ENCODE data around the gene GRID1.

Gene GRID1

GRCh38 chr10:86160890-86161585, 205.6 kb downstream of the GRID1 start:
- in situ Hi-C loops (cut with MboI; ENCODE audit: low sequenced_read_pairs): no loop called here

DNA sequence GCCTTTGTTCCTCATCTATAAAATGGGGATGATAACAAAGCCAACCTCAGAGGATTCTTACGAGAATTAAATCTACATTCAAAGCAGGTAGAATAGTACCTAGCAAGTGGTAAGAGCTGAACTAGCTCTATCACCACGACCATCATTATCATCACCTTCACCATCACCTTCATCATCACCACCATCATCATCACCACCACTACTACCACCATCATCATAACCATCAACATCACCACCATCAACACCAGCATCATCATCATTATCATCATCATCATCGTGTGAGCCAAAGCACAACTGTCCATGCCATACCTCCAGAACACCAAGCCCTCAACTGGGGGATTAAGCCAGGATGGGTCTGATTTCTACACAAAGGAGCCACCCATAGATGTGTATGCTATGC, 206.8 kb downstream of the GRID1 start:
- in situ Hi-C loops (cut with MboI; ENCODE audit: low sequenced_read_pairs): no loop called here

- in situ Hi-C loops (cut with MboI; ENCODE audit: low sequenced_read_pairs): no loop called here
These were observed 211.3 kb downstream of the GRID1 start for GRCh38 chr10:86155054-86155921.

GRCh38 chr10:86153751-86154150, 212.8 kb downstream of the GRID1 start:
- in situ Hi-C loops (cut with MboI; ENCODE audit: low sequenced_read_pairs): no loop called here

GRCh38 chr10:86152911-86153310, 213.7 kb downstream of the GRID1 start:
- in situ Hi-C loops (cut with MboI; ENCODE audit: low sequenced_read_pairs): no loop called here

GRCh38 chr10:86152354-86152753, 214.2 kb downstream of the GRID1 start:
- in situ Hi-C loops (cut with MboI; ENCODE audit: low sequenced_read_pairs): no loop called here

GRCh38 chr10:86151613-86152012, 215.0 kb downstream of the GRID1 start:
- in situ Hi-C loops (cut with MboI; ENCODE audit: low sequenced_read_pairs): no loop called here

- in situ Hi-C loops (cut with MboI; ENCODE audit: low sequenced_read_pairs): no loop called here
These were observed 217.3 kb downstream of the GRID1 start for GRCh38 chr10:86149257-86149656.

DNA sequence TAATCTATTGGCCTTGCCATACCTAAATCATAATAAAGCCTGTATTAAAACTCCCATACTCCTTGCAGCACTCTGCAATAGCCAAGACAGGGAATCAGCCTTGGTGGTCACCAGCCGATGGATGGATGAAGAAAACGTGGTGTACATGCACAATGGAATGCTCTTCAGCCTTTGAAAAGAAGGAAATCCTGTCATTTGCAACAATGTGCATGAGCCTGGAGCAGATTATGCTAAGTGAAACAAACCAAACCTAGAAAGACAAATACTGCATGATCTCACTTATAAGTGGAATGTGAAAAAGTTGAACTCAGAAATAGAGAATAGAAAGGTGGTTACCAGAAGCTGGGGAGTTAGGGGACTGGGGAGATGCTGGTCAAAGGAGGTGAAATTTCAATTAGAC, 218.5 kb downstream of the GRID1 start:
- in situ Hi-C loops (cut with MboI; ENCODE audit: low sequenced_read_pairs): no loop called here

- in situ Hi-C loops (cut with MboI; ENCODE audit: low sequenced_read_pairs): no loop called here
These were observed 222.3 kb downstream of the GRID1 start for GRCh38 chr10:86144301-86144700.

DNA sequence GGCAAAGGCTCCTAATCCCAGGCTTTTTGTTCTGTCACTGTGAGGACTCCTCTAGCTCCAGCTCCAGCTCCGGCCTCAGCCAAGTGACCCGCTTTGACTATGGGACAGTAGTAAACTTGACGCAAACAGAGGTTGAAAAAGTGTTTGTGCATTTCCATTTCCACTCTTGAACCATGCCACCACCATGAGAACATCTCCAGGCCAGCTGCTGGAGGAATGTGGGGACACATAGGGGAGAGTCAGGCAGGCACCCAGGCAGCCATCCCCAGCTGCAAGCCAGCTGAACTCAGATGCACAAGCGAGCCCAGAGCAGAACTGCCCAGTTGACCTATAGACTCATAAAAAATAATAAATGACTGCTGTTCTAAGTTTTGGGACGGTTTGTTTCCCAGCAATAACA, 224.7 kb downstream of the GRID1 start:
- in situ Hi-C loops (cut with MboI; ENCODE audit: low sequenced_read_pairs): no loop called here

GRCh38 chr10:86139066-86139657, 227.4 kb downstream of the GRID1 start:
- in situ Hi-C loops (cut with MboI; ENCODE audit: low sequenced_read_pairs): no loop called here

DNA sequence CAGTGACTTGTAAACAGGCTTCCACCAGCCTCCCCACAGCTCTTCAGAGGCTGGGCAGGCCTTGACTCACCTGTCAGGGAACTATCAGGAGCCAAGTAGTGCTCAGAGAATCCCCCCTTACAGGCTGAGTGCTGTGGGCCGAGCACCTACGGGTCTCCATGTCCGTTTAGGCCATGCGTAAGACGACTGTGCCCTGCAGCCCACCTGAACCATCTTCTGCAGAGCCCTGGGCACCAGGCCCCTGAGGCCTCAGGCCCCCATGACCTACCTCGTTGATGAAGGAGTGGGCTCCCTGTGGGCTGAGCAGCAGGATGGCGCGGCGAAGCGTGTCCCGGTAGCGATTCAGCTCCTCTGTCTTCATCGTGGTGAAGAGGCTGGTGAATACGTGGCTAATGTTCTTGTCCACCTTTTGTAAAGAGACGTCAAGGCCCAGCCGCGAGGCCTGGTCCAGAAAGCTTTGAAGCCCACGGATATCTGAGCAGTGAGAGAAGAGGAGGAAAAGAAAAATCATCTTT, 228.0 kb downstream of the GRID1 start:
- in situ Hi-C loops (cut with MboI; ENCODE audit: low sequenced_read_pairs): no loop called here

GRCh38 chr10:86137561-86137960, 229.0 kb downstream of the GRID1 start:
- in situ Hi-C loops (cut with MboI; ENCODE audit: low sequenced_read_pairs): no loop called here

DNA sequence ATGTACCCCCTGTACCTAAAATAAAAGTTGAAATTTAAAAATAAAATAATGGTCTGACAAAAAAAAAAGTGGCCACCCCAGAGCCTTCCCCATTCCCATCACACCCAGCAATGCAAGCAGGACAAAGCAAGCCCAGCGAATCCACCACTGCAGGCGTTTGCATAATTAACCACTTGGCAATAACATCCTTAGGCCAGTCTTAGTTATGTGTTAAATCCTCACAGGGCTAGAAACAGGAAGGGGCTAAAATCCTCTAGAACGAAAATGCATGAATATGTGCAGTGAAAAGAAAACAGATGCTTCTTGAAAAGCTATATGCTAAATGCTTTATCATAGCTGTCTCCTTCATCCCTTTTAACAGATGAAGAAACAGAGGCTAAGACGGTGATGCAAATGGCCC, 229.7 kb downstream of the GRID1 start:
- in situ Hi-C loops (cut with MboI; ENCODE audit: low sequenced_read_pairs): no loop called here

- in situ Hi-C loops (cut with MboI; ENCODE audit: low sequenced_read_pairs): no loop called here
These were observed 231.4 kb downstream of the GRID1 start for GRCh38 chr10:86135191-86135590.

DNA sequence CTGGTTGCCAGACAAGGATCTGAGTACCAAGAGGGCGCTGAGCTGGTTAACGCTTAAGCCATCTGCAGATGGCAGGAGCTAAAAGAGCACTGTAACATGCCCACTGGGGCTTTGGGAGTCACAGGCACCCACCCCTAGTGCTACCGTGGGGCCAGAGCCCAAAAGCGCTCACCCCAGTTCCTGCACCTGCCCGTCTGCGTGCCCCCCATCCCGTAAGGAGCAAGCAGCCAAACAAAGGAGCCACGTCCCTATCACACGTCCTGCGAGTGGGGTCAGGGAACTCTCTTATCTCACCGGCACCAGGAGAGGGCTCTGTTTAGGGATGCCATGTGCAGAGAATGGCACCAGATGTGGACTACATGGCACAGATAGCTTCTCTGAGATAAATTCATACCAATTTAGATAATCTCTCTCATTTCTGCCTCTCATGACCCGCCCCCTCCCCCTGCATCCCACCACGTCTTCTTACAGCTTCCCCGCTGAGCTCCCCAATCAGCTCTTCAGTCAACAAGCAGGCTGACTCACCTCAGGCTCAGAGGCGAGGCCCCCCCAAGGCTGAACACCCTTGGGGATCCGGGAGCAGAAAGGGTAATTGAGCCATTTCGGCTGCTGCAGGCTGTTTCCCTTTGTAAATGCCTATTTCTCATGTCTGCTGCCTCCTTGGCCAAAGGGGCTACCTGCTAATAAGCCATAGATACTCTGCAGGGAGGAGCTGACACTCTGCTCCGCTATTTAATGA, 235.7 kb downstream of the GRID1 start:
- in situ Hi-C loops (cut with MboI; ENCODE audit: low sequenced_read_pairs): no loop called here

GRCh38 chr10:86130041-86130440, 236.6 kb downstream of the GRID1 start:
- in situ Hi-C loops (cut with MboI; ENCODE audit: low sequenced_read_pairs): no loop called here

- in situ Hi-C loops (cut with MboI; ENCODE audit: low sequenced_read_pairs): no loop called here
These were observed 238.2 kb downstream of the GRID1 start for GRCh38 chr10:86128360-86128759.

GRCh38 chr10:86127274-86127819, 239.2 kb downstream of the GRID1 start:
- in situ Hi-C loops (cut with MboI; ENCODE audit: low sequenced_read_pairs): no loop called here

GRCh38 chr10:86124734-86125133, 241.9 kb downstream of the GRID1 start:
- in situ Hi-C loops (cut with MboI; ENCODE audit: low sequenced_read_pairs): no loop called here

All from hTERT RPE-1 (cell line).